ENCODE data around the gene POLR2B.
A peak's percentile ranks its signal among the peaks of the same experiment; 100 is the strongest.

GRCh38 chr4:56978750-56979303 is at the start of gene POLR2B:
- TF ChIP-seq CTCF (IDR thresholded peaks at IDR 0.05) (no peak), POLR2A (IDR thresholded peaks at IDR 0.05) (peak in 1 of 4 donors; percentile 36), POLR2AphosphoS5 (IDR thresholded peaks at IDR 0.05) (peak; percentile 86 to 97 (median 92)), EP300 (IDR thresholded peaks at IDR 0.05) (no peak)
